IMR-90 (cell line): ENCODE measurements around the gene HINT3. TPM values are rescaled to one million over a fixed set of nuclear protein-coding genes. Genes with fewer than 3 reads are reported as not detected.

Experiments used
- ATAC-seq: fragments of 200-7000 bp; cut with Tn5 transposase; 2 replicates; pipeline ENCODE4 v1.9.1; 2020; ENCODE audit warnings: low read depth, mild to moderate bottlenecking, moderate library complexity
- BruUV-seq: library from RNA; stranded (reverse); fragments of 400-500 nt; replicated peaks from 2 replicates; lab custom pipeline; 2021; lab: Mats Ljungman, UMichigan
- CTCF ChIA-PET: fragments of 300-600 bp; formaldehyde crosslinking; extraction: SDS; loops from one replicate; lab custom pipeline; 2021; ENCODE audit warnings: antibody characterized with exemption; lab: Yijun Ruan, JAX
- POLR2A ChIA-PET: fragments of 300-600 bp; sonication (Branson Sonifier 250); formaldehyde crosslinking; loops from one replicate; lab custom pipeline; 2022; ENCODE audit warnings: antibody characterized with exemption; ENCODE audit not compliant: unreplicated experiment; lab: Charles Lee
- DNase-seq: peaks from one replicate; pipeline ENCODE4 v3.0.0; 2013
- H2AFZ ChIP-seq: replicated peaks from 2 replicates; pipeline ENCODE3; 2013; ENCODE audit warnings: low read length, mild to moderate bottlenecking; ENCODE audit not compliant: poor library complexity
- H2AK5ac ChIP-seq: 2 replicates; pipeline ENCODE4 v1.6.1; 2013; ENCODE audit warnings: low read depth, low read length, inconsistent platforms
- H2AK9ac ChIP-seq: replicated peaks from 2 replicates; pipeline ENCODE3; 2013; ENCODE audit warnings: mild to moderate bottlenecking, low read depth, low read length, moderate library complexity; ENCODE audit not compliant: poor library complexity
- H2BK120ac ChIP-seq: 2 replicates; pipeline ENCODE4 v1.6.1; 2013; ENCODE audit warnings: low read depth, low read length, inconsistent platforms
- H2BK15ac ChIP-seq: 3 replicates; pipeline ENCODE4 v1.6.1; 2013; ENCODE audit warnings: low read depth, low read length, inconsistent platforms
- H2BK20ac ChIP-seq: 2 replicates; pipeline ENCODE4 v1.6.1; 2013; ENCODE audit warnings: low read depth, mild to moderate bottlenecking, inconsistent platforms, low read length, moderate library complexity
- H2BK5ac ChIP-seq: 2 replicates; pipeline ENCODE4 v1.6.1; 2013; ENCODE audit warnings: mild to moderate bottlenecking, low read depth, low read length, inconsistent platforms; ENCODE audit not compliant: poor library complexity, severe bottlenecking
- H3K14ac ChIP-seq: replicated peaks from 2 replicates; pipeline ENCODE4 v1.6.1; 2013; ENCODE audit warnings: low read depth, low read length, inconsistent platforms
- H3K18ac ChIP-seq: 2 replicates; pipeline ENCODE4 v1.6.1; 2013; ENCODE audit warnings: low read depth, low read length, control low read depth
- H3K23ac ChIP-seq: 2 replicates; pipeline ENCODE4 v1.6.1; 2013; ENCODE audit warnings: low read depth, low read length, inconsistent platforms
- H3K27ac ChIP-seq: 2 replicates; pipeline ENCODE4 v1.5.1; 2013; ENCODE audit warnings: mild to moderate bottlenecking, control low read depth, low read length; ENCODE audit not compliant: insufficient read depth
- H3K27me3 ChIP-seq: 2 replicates; pipeline ENCODE4 v1.6.1; 2013; ENCODE audit warnings: low read length; ENCODE audit not compliant: control insufficient read depth, insufficient read depth
- H3K36me3 ChIP-seq: 2 replicates; pipeline ENCODE4 v1.6.1; 2013; ENCODE audit warnings: low read length, mixed read lengths; ENCODE audit not compliant: control insufficient read depth, insufficient read depth
- H3K4ac ChIP-seq: 2 replicates; pipeline ENCODE4 v1.6.1; 2013; ENCODE audit warnings: low read depth, low read length, inconsistent platforms
- H3K4me1 ChIP-seq: 2 replicates; pipeline ENCODE4 v1.6.1; 2013; ENCODE audit warnings: low read length, mixed read lengths; ENCODE audit not compliant: control insufficient read depth, insufficient read depth
- H3K4me2 ChIP-seq: 2 replicates; pipeline ENCODE4 v1.6.1; 2013; ENCODE audit warnings: low read depth, mild to moderate bottlenecking, control low read depth, low read length, moderate library complexity
- H3K4me3 ChIP-seq: 2 replicates; pipeline ENCODE4 v1.5.1; 2013; ENCODE audit warnings: low read depth, mild to moderate bottlenecking, control low read depth, low read length, moderate library complexity; ENCODE audit not compliant: insufficient read depth
- H3K56ac ChIP-seq: 2 replicates; pipeline ENCODE4 v1.6.1; 2013; ENCODE audit warnings: low read length, inconsistent platforms; ENCODE audit not compliant: insufficient read depth; ENCODE audit errors: extremely low read depth
- H3K79me1 ChIP-seq, 2 experiments: 2 replicates each; pipeline ENCODE4 v1.6.1; 2013; ENCODE audit warnings: low read length in 2 of 2, inconsistent platforms in 1 of 2, low read depth in 1 of 2
- H3K9ac ChIP-seq: 2 replicates; pipeline ENCODE4 v1.6.1; 2013; ENCODE audit warnings: low read depth, low read length, control low read depth
- H3K9me1 ChIP-seq: 2 replicates; pipeline ENCODE4 v1.6.1; 2013; ENCODE audit warnings: low read length, inconsistent platforms; ENCODE audit not compliant: insufficient read depth
- H3K9me3 ChIP-seq: 2 replicates; pipeline ENCODE4 v1.6.1; 2013; ENCODE audit warnings: low read length; ENCODE audit not compliant: control insufficient read depth, insufficient read depth
- H4K20me1 ChIP-seq: 2 replicates; pipeline ENCODE4 v1.6.1; 2013; ENCODE audit warnings: low read length, inconsistent platforms; ENCODE audit not compliant: insufficient read depth
- H4K5ac ChIP-seq: 2 replicates; pipeline ENCODE4 v1.6.1; 2013; ENCODE audit warnings: mild to moderate bottlenecking, low read depth, low read length, control low read depth
- H4K8ac ChIP-seq, 2 experiments: 2 replicates each; pipeline ENCODE4 v1.6.1; 2013; ENCODE audit warnings: low read depth in 2 of 2, low read length in 2 of 2, control low read depth in 1 of 2, inconsistent platforms in 1 of 2
- H4K91ac ChIP-seq: 2 replicates; pipeline ENCODE4 v1.6.1; 2013; ENCODE audit warnings: low read depth, low read length, inconsistent platforms; ENCODE audit not compliant: insufficient read depth
- CEBPB ChIP-seq: IDR thresholded peaks from 2 replicates; pipeline ENCODE4 v1.6.1; 2012; ENCODE audit warnings: low read depth, low read length, improper control_type of control experiment
- CTCF ChIP-seq: conservative IDR thresholded peaks from 2 replicates; pipeline ENCODE4 v1.5.1; 2012; ENCODE audit warnings: mild to moderate bottlenecking, low read depth, low read length, improper control_type of control experiment
- FOS ChIP-seq: fragments of 150-350 bp; IDR thresholded peaks from 2 replicates; pipeline ENCODE4 v1.6.1; 2016; ENCODE audit warnings: low read depth, low read length
- MAFK ChIP-seq: IDR thresholded peaks from 2 replicates; pipeline ENCODE4 v1.6.1; 2012; ENCODE audit warnings: low read depth, low read length, improper control_type of control experiment
- MAZ ChIP-seq: IDR thresholded peaks from 2 replicates; pipeline ENCODE4 v1.6.1; 2012; ENCODE audit warnings: low read depth, mild to moderate bottlenecking, low read length, improper control_type of control experiment, moderate library complexity, borderline replicate concordance
- WGBS, 2 experiments: methylation state at CpG; one replicate each; pipeline versions ENCODE4 v1.1.5 to v1.1.7; 2013; ENCODE audit warnings: missing lambda C conversion rate in 2 of 2; ENCODE audit not compliant: insufficient read length in 1 of 2; ENCODE audit errors: extremely low coverage in 2 of 2; 5-methylcytosine and 5-hydroxymethylcytosine counted together
- dilution Hi-C: fragments of 300-500 bp; cut with HindIII; formaldehyde crosslinking; loops from one replicate; pipeline ENCODE4 v1.14.3; 2018; ENCODE audit warnings: low sequenced_read_pairs; ENCODE audit not compliant: unreplicated experiment
- in situ Hi-C: fragments of 300-500 bp; cut with MboI; formaldehyde crosslinking; loops from 3 replicates; pipeline ENCODE4 v1.14.3; 2019; ENCODE audit warnings: low sequenced_read_pairs, inconsistent platforms, mixed read lengths
- intact Hi-C: fragments of 100-400 bp; cut with micrococcal nuclease; formaldehyde crosslinking; loops from 2 replicates; pipeline ENCODE4 v1.10.0; 2022
- polyA plus RNA-seq, 3 experiments: library from polyadenylated mRNA; depleted of rRNA; stranded (reverse); fragments of >200 nt; gene quantifications; 2 replicates each; pipeline ENCODE4 v1.2.3, GENCODE V29; 2012; ENCODE audit warnings: low replicate concordance in 1 of 3
- total RNA-seq: library from RNA; depleted of rRNA; stranded (reverse); fragments of >200 nt; gene quantifications from 2 replicates; pipeline ENCODE4 v1.2.3, GENCODE V29; 2012

The HINT3 gene
- total and polyA plus RNA-seq, 2 of the 4 experiments (the other 2 are of a cell fraction): 3.4 to 6.5 TPM

- H2AFZ ChIP-seq: no peak overlapping the region
- H2AK5ac ChIP-seq: no peak overlapping the region
- DNase-seq (peak; percentile 100), ATAC-seq (peak; percentile 89)
- no CpG with 5 or more reads among the region's 5 CpGs for WGBS, 2 experiments
- TF ChIP-seq MAFK (no peak), CEBPB (peak; percentile 80), CTCF (no peak), FOS (peak; percentile 86), MAZ (no peak)
- ChIA-PET POLR2A (interaction anchor here (1.0 kb wide), 1 partner anchor 32 kb away, joined by 5 read pairs; no protein-coding TSS in a partner anchor), CTCF (interaction anchor here (0.6 to 0.9 kb wide), 2 partner anchors 42 to 70 kb away, joined by 3 to 6 read pairs; no protein-coding TSS in a partner anchor)
- no peaks in the 10 kb centered on the region for H3K27me3 ChIP-seq
- no peak overlapping the region for H2BK15ac ChIP-seq
- H2BK5ac ChIP-seq: peak overlapping the region; percentile 94
- no peak overlapping the region for H2AK9ac ChIP-seq
- no peak overlapping the region for H3K4me3 ChIP-seq
- peak overlapping the region; percentile 61; the same call in 1 of the 2 replicates for H3K14ac ChIP-seq
- H3K4me2 ChIP-seq: peak overlapping the region; percentile 2; the same call in 1 of the 2 replicates
- H2BK20ac ChIP-seq: no peak overlapping the region
- no peak overlapping the region for H3K23ac ChIP-seq
- H4K5ac ChIP-seq: no peak overlapping the region
- H3K36me3 ChIP-seq: peaks cover 7% of the 10 kb centered on the region
- peaks cover 5% of the 10 kb centered on the region; the same call in 1 of the 2 replicates for H3K4me1 ChIP-seq
- peaks cover 8% of the 10 kb centered on the region for H3K9me1 ChIP-seq
- BruUV-seq: no TSS peak
- no peaks in the 10 kb centered on the region for H3K9me3 ChIP-seq
- H3K4ac ChIP-seq: peak overlapping the region; percentile 13; the same call in 1 of the 2 replicates
- peak overlapping the region; percentile 48; the same call in 1 of the 2 replicates for H3K27ac ChIP-seq
- no peaks in the 10 kb centered on the region for H3K79me1 ChIP-seq
- H2BK120ac ChIP-seq: peak overlapping the region; percentile 30; the same call in 1 of the 2 replicates
- in situ Hi-C loops: no loop called here
- H4K91ac ChIP-seq: no peak overlapping the region
- no peak overlapping the region for H3K9ac ChIP-seq
- H4K8ac ChIP-seq: peak overlapping the region in 1 of 2 experiments; percentile 56; a peak in 1 of 4 replicates
- H4K20me1 ChIP-seq: no peaks in the 10 kb centered on the region
- intact Hi-C loops: no loop called here
- H3K18ac ChIP-seq: peak overlapping the region; percentile 30; the same call in 1 of the 2 replicates
- H3K56ac ChIP-seq: no peak overlapping the region
- dilution Hi-C loops: no loop called here
These were observed 42.7 kb upstream of the HINT3 start for GRCh38 chr6:125913864-125914351.
